ENCODE measurements around the gene CROCC2. TPM values are rescaled to one million over a fixed set of nuclear protein-coding genes. Genes with fewer than 3 reads are reported as not detected.
"Not testable (repeated sequence)": the region's sequence is repeated elsewhere in the genome, so short reads cannot be mapped to it uniquely, and the experiment has no call there.

CROCC2 gene
- polyA plus RNA-seq, 1 experiment = not detected

GRCh38 chr2:240974771-240975572 lies 68.8 kb downstream of the CROCC2 start:
- Histone ChIP-seq H3K36me3 (ENCODE audit: control insufficient read depth, insufficient read depth, low read length) (no peaks in the 10 kb centered on the region), H3K27me3 (ENCODE audit: control insufficient read depth, insufficient read depth, low read length) (peaks cover 5% of the 10 kb centered on the region), H3K4me3 (ENCODE audit: low read depth, low read length) (no peak overlapping the region)
- ChIA-PET CTCF (no interaction called here), POLR2A (no interaction called here)
- no peak for TF ChIP-seq CTCF (IDR thresholded peaks at IDR 0.05; ENCODE audit: insufficient read depth, low read depth, low read length)
- DNase-seq (ENCODE audit: low read depth) = no peak

GRCh38 chr2:240975903-240976302 lies 69.8 kb downstream of the CROCC2 start:
- H3K27me3 ChIP-seq (ENCODE audit: control insufficient read depth, insufficient read depth, low read length); CTCF ChIA-PET; H3K36me3 ChIP-seq (ENCODE audit: control insufficient read depth, insufficient read depth, low read length); H3K4me3 ChIP-seq (ENCODE audit: low read depth, low read length); DNase-seq (ENCODE audit: low read depth); POLR2A ChIA-PET: not testable (repeated sequence)

- POLR2A ChIA-PET = no interaction called here
- no peak overlapping the region for H3K4me3 ChIP-seq (ENCODE audit: low read depth, low read length)
- no peak for DNase-seq (ENCODE audit: low read depth)
- TF ChIP-seq CTCF (IDR thresholded peaks at IDR 0.05; ENCODE audit: insufficient read depth, low read depth, low read length) = no peak
- H3K27me3 ChIP-seq (ENCODE audit: control insufficient read depth, insufficient read depth, low read length) = peaks cover 6% of the 10 kb centered on the region; the same call in 1 of the 2 replicates
- no peaks in the 10 kb centered on the region for H3K36me3 ChIP-seq (ENCODE audit: control insufficient read depth, insufficient read depth, low read length)
- CTCF ChIA-PET = interaction anchor here (1.9 kb wide), 1 partner anchor 67 kb away, joined by 8 read pairs; no protein-coding TSS in a partner anchor
These were observed 75.1 kb downstream of the CROCC2 start for GRCh38 chr2:240981280-240981679.

GRCh38 chr2:240981871-240982800 lies 76.0 kb downstream of the CROCC2 start:
- TF ChIP-seq CTCF (IDR thresholded peaks at IDR 0.05; ENCODE audit: insufficient read depth, low read depth, low read length) = no peak
- CTCF ChIA-PET = interaction anchor here (1.9 kb wide), 1 partner anchor 68 kb away, joined by 8 read pairs; no protein-coding TSS in a partner anchor
- Histone ChIP-seq H3K36me3 (ENCODE audit: control insufficient read depth, insufficient read depth, low read length) (no peaks in the 10 kb centered on the region), H3K4me3 (ENCODE audit: low read depth, low read length) (no peak overlapping the region), H3K27me3 (ENCODE audit: control insufficient read depth, insufficient read depth, low read length) (peaks cover 6% of the 10 kb centered on the region; the same call in 1 of the 2 replicates)
- no peak for DNase-seq (ENCODE audit: low read depth)
- POLR2A ChIA-PET = interaction anchor here (0.6 kb wide), 1 partner anchor 77 kb away, joined by 5 read pairs; no protein-coding TSS in a partner anchor

GRCh38 chr2:240982821-240983281 lies 76.7 kb downstream of the CROCC2 start:
- H3K4me3 ChIP-seq (ENCODE audit: low read depth, low read length) = no peak overlapping the region
- DNase-seq (ENCODE audit: low read depth) = no peak
- ChIA-PET POLR2A (no interaction called here), CTCF (interaction anchor here (1.8 kb wide), 1 partner anchor 10 kb away, joined by 6 read pairs; no protein-coding TSS in a partner anchor)
- peaks cover 6% of the 10 kb centered on the region; the same call in 1 of the 2 replicates for H3K27me3 ChIP-seq (ENCODE audit: control insufficient read depth, insufficient read depth, low read length)
- no peak for TF ChIP-seq CTCF (IDR thresholded peaks at IDR 0.05; ENCODE audit: insufficient read depth, low read depth, low read length)
- no peaks in the 10 kb centered on the region for H3K36me3 ChIP-seq (ENCODE audit: control insufficient read depth, insufficient read depth, low read length)
